Coronary artery (tissue), 2 donors: Measurements from ENCODE around the gene PPFIBP2.
A peak's percentile ranks its signal among the peaks of the same experiment; 100 is the strongest.

Source experiments
- DNase-seq: peaks from one replicate; pipeline ENCODE4 v3.0.0-alpha.2; 2017; ENCODE audit warnings: low spot score
- H3K27ac ChIP-seq, 2 donors: fragments of 200-600 bp; sonication (generic); one replicate each; pipeline ENCODE4 v1.5.1; 2016 to 2019
- H3K4me3 ChIP-seq: fragments of 200-600 bp; sonication (generic); 2 replicates; pipeline ENCODE4 v1.5.1; 2016; ENCODE audit warnings: mild to moderate bottlenecking, moderate library complexity
- TF ChIP-seq, protein P1 (sequence below): fragments of 200-600 bp; sonication (generic); IDR thresholded peaks from one replicate; pipeline ENCODE4 v1.5.1; 2019; ENCODE audit warnings: antibody characterized with exemption

The PPFIBP2 gene

DNA sequence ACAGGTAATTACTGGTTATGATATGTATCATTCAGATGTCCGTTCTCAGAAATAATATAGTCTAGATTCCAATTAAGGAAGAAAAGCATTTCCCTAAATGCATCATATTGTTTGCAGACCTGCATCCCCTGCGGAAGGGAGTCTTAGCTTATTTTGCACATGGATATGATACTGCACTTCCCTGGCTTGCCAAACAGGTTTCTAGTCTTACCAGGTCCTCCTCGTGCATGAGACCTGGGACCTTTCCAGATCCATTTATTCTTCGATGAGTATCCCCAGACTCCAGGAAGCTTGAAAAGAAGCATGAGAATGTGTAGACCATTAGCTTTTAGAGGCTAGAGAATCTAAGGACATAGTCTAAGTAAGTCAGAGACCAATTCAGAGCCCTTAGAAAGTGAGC lies 128.9 kb downstream of the PPFIBP2 start:
- Histone ChIP-seq H3K27ac (no peak overlapping the region), H3K4me3 (no peak overlapping the region)
- TF ChIP-seq, protein P1, sequence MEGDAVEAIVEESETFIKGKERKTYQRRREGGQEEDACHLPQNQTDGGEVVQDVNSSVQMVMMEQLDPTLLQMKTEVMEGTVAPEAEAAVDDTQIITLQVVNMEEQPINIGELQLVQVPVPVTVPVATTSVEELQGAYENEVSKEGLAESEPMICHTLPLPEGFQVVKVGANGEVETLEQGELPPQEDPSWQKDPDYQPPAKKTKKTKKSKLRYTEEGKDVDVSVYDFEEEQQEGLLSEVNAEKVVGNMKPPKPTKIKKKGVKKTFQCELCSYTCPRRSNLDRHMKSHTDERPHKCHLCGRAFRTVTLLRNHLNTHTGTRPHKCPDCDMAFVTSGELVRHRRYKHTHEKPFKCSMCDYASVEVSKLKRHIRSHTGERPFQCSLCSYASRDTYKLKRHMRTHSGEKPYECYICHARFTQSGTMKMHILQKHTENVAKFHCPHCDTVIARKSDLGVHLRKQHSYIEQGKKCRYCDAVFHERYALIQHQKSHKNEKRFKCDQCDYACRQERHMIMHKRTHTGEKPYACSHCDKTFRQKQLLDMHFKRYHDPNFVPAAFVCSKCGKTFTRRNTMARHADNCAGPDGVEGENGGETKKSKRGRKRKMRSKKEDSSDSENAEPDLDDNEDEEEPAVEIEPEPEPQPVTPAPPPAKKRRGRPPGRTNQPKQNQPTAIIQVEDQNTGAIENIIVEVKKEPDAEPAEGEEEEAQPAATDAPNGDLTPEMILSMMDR, result no peak
- no peak for DNase-seq

DNA sequence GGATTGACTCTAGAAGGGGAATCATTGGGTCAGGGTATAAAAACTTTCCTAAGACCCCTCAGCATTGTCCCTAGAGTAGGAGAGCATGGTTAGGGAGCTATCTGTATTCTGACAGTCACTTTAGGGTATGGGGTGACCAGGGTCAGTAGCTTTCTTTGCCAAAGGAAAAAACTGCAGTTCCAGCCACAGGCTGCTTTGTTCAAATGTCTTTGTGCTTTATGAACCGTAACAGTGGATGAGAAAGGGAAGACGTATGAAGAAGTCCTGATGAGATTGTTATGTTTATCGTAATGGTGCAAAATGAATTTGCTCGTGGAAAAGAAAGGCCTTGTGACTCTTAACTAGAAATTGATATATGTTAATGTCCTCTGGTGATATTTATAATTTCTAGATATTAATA lies 129.5 kb downstream of the PPFIBP2 start:
- TF ChIP-seq, protein P1, result no peak
- DNase-seq, result no peak
- H3K27ac ChIP-seq, result no peak overlapping the region
- no peak overlapping the region for H3K4me3 ChIP-seq

DNA sequence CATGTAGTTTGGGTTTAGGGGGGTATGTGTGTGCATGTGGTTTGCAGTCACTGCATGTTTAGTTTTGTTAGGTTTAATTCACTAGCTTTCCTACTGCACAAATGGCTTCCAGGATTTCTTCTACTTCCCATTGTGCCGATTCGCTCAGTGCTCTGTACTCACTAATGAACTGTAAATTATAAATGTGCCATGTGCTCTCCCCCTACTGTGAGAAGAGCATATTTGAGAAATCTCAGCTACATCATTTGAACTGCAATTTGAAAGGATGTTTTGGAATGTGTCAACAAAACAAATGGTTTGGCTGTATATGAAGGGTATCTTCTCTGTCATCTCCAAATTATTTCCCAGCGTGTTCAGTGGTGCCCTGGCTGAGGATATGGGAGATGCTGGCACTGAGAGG lies 131.4 kb downstream of the PPFIBP2 start:
- no peak for DNase-seq
- Histone ChIP-seq H3K27ac (no peak overlapping the region), H3K4me3 (no peak overlapping the region)
- TF ChIP-seq, protein P1, result no peak

DNA sequence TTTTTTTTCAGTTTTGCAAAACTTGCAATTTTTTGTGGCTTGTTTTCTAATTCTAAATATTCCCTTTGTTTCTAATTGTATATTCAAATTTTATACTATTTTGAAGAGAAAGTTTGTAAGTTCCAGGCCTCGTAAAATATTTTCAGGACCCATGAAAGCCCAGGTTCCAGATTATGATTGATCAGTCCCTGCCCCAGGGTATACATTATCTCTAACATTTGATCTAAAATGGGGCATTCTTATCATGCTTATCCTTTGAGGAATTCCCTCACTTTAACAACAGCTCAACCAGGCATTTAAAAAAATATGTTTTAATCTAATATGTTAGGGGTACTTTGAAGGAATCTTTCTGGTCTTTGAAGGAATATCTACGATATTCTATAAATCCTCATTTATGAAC lies 133.1 kb downstream of the PPFIBP2 start:
- no peak overlapping the region for H3K27ac ChIP-seq

DNA sequence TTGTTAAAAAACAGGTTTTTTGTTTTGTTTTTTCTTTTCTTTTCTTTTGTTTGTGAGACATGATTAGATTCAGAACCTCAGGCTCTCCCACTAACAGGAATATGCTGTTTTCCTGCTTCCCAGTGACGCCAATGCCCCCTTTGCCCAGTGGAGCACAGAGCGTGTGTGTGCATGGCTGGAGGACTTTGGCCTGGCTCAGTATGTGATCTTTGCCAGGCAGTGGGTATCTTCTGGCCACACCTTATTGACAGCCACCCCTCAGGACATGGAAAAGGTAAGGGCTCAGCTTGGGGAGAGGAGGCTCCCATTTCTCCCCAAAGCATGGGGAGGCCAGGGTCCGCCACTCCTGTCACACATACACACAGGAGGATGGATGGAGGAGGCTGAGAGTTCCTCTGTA lies 134.5 kb downstream of the PPFIBP2 start:
- no peak for DNase-seq
- TF ChIP-seq, protein P1, result no peak
- Histone ChIP-seq H3K27ac (no peak overlapping the region), H3K4me3 (no peak overlapping the region)

More for the DNA sequence above, 133.1 kb downstream of the PPFIBP2 start:
- TF ChIP-seq, protein P1, result no peak
- DNase-seq, result no peak
- no peak overlapping the region for H3K4me3 ChIP-seq

DNA sequence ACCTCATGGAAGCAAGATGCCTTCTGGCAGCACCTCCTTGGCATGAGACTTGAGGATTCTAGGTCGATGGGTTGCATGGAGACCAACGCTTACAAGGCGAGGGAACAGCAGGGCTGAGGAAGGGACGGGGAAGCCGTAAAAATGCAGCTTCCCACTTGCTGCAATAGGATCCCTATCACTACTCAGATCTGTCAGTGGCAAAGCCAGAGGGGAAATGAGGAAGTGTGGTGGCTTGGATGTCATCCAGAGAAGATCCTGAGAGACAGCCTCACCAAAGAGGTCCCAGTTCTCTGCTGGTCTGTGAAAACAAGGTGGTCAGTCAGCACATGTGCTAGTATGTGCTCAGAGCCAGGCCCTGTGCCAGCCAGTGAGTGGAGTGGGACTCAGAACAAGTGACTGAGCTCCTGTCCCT lies 137.3 kb downstream of the PPFIBP2 start:
- TF ChIP-seq, protein P1, result no peak
- H3K4me3 ChIP-seq, result no peak overlapping the region
- peak; percentile 56 for DNase-seq
- H3K27ac ChIP-seq, result no peak overlapping the region

DNA sequence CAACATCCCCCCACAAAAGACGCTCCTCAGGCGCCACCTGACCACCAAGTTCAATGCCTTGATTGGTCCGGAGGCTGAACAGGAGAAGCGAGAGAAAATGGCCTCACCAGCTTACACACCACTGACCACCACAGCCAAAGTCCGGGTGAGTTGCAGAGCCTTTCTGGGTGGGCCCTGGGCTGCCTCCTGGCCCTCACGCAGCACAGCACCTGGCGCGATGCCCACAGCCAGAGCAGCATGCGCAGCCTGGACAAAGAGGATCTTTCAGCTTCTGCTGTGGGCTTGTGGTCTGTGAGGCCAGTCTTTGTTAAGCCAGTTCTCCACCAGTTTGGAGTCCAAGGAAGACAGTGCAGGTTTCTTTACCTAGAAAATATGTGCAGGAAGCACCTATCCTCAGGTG lies 137.9 kb downstream of the PPFIBP2 start:
- Histone ChIP-seq H3K27ac (no peak overlapping the region), H3K4me3 (no peak overlapping the region)
- no peak for DNase-seq
- TF ChIP-seq, protein P1, result no peak
